Right kidney (tissue), 1 donor: ENCODE results near the gene FLG.
"Not testable (repeated sequence)": the region's sequence is repeated elsewhere in the genome, so short reads cannot be mapped to it uniquely, and the experiment has no call there.

Experiments used
- DNase-seq: peaks from one replicate; pipeline ENCODE4 v3.0.0-alpha.2; 2016

Gene FLG

GRCh38 chr1:152303139-152303872 lies 21.7 kb downstream of the FLG start:
- DNase-seq, result not testable (repeated sequence)

DNA sequence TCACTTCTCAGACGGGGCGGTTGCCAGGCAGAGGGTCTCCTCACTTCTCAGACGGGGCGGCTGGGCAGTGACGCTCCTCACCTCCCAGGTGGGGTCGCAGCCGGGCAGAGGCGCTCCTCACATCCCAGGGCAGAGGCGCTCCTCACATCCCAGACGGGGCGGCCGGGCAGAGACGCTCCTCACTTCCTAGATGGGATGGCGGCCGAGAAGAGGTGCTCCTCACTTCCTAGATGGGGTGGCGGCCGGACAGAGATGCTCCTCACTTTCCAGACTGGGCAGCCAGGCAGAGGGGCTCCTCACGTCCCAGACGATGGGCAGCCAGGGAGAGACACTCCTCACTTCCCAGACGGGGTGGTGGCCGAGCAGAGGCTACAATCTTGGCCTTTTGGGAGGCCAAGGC lies 68.6 kb downstream of the FLG start:
- DNase-seq, result not testable (repeated sequence)
